K562 (cell line): ENCODE measurements around the gene ZNF471. TPM values are rescaled to one million over a fixed set of nuclear protein-coding genes. Genes with fewer than 3 reads are reported as not detected.

Experiments used
- CGGBP1 ChIP-seq: fragments of 250-450 bp; sonication (Bioruptor Pico); IDR thresholded peaks from 2 replicates; pipeline ENCODE4 v1.9.0; 2021; ENCODE audit warnings: mild to moderate bottlenecking
- E2F3 ChIP-seq: fragments of 250-450 bp; sonication (Bioruptor Pico); IDR thresholded peaks from 2 replicates; pipeline ENCODE4 v1.4.0; 2020; ENCODE audit warnings: mild to moderate bottlenecking
- MLLT1 ChIP-seq, 2 experiments: fragments of 450-650 bp; IDR thresholded peaks; 2 replicates each; pipeline ENCODE4 v1.6.1; 2016
- PHB2 ChIP-seq: fragments of 450-650 bp; IDR thresholded peaks from 2 replicates; pipeline ENCODE4 v1.6.1; 2017; ENCODE audit warnings: low read depth
- RBM15 ChIP-seq: fragments of 200-400 bp; formaldehyde crosslinking; IDR thresholded peaks from 2 replicates; pipeline ENCODE4 v1.6.1; 2018; ENCODE audit warnings: mild to moderate bottlenecking, low read length, moderate library complexity; ENCODE audit not compliant: insufficient read depth
- SAFB2 ChIP-seq: fragments of 200-400 bp; formaldehyde crosslinking; IDR thresholded peaks from 2 replicates; pipeline ENCODE4 v1.6.1; 2018; ENCODE audit warnings: borderline replicate concordance, low read length, low read depth, moderate library complexity; ENCODE audit not compliant: severe bottlenecking
- STAG1 ChIP-seq: sonication (generic); formaldehyde crosslinking; IDR thresholded peaks from 2 replicates; pipeline ENCODE4 v1.5.0; 2020; ENCODE audit warnings: missing genetic modification reagents, borderline replicate concordance
- ZBTB11 ChIP-seq, 3 experiments: fragments of 200-800 bp in 1 of 3; fragments of 250-450 bp in 1 of 3; fragments of 450-650 bp in 1 of 3; sonication (Bioruptor Pico) in 1 of 3; sonication (Bioruptor generic) in 1 of 3; formaldehyde crosslinking in 1 of 3; IDR thresholded peaks; 2 replicates each; pipeline versions ENCODE4 v1.6.1 to v1.8.0; 2016 to 2022; ENCODE audit warnings: mild to moderate bottlenecking in 2 of 3, missing genetic modification characterization in 2 of 3, missing compliant biosample characterization in 1 of 3, moderate library complexity in 1 of 3
- ZBTB34 ChIP-seq: fragments of 250-450 bp; sonication (Bioruptor Pico); IDR thresholded peaks from 2 replicates; pipeline ENCODE4 v1.8.0; 2021; ENCODE audit warnings: mild to moderate bottlenecking, moderate library complexity
- ZNF143 ChIP-seq: sonication (generic); formaldehyde crosslinking; IDR thresholded peaks from 2 replicates; pipeline ENCODE4 v1.9.0; 2022; ENCODE audit warnings: mild to moderate bottlenecking, missing genetic modification reagents
- polyA plus RNA-seq, 8 experiments: library from polyadenylated mRNA; depleted of rRNA in 4 of 8; stranded (reverse) in 5 of 8; unstranded in 3 of 8; fragments of >200 nt; fragmentation: Nextera tagmentation in 2 of 8; fragmentation: Illumina TruSeq in 1 of 8; extraction: Ambion mirVana in 2 of 8; extraction: Trizol in 1 of 8; gene quantifications; 2 replicates each; pipeline versions ENCODE4 v1.2.1 to v1.2.3, GENCODE V29; 2011 to 2014; ENCODE audit warnings: inconsistent platforms in 1 of 8, missing spikeins in 1 of 8
- total RNA-seq, 7 experiments: library from RNA; depleted of rRNA in 6 of 7; stranded (reverse); fragments of >200 nt in 6 of 7; fragmentation: Illumina TruSeq in 2 of 7; extraction: Trizol in 2 of 7; gene quantifications; 2 replicates each; pipeline versions ENCODE4 v1.2.1 to v1.2.3, GENCODE V29; 2011 to 2021; ENCODE audit warnings: low replicate concordance in 1 of 7

The ZNF471 gene
- total and polyA plus RNA-seq, 9 of the 15 experiments (the other 6 are each of a cell fraction or from before 2014, with no cell fraction given) = not detected

GRCh38 chr19:56567274-56568120 is 59.8 kb downstream of the ZNF471 start, which contains the start of gene ZNF470 (continued):
- no peak for TF ChIP-seq STAG1
- TF ChIP-seq SAFB2 = no peak
- no peak for TF ChIP-seq PHB2
- TF ChIP-seq ZNF143 (CRISPR knock-in tag) = peak; percentile 61
- no peak for TF ChIP-seq ZBTB11 (CRISPR knock-in tag; IDR thresholded peaks at IDR 0.05)
- no peak for TF ChIP-seq ZBTB34 (CRISPR knock-in tag)
- no peak for TF ChIP-seq CGGBP1
- no peak for TF ChIP-seq E2F3 (CRISPR knock-in tag)
- no peak for TF ChIP-seq MLLT1 (IDR thresholded peaks at IDR 0.05)
- no peak for TF ChIP-seq RBM15
